GM12878 (cell line): Measurements from ENCODE around the gene SKAP1. TPM values are rescaled to one million over a fixed set of nuclear protein-coding genes. Genes with fewer than 3 reads are reported as not detected.

Experiments used
- ATAC-seq: fragments of 200-7000 bp; cut with Tn5 transposase; 3 replicates; pipeline ENCODE4 v1.9.1; 2020; ENCODE audit warnings: mild to moderate bottlenecking, moderate library complexity
- BruUV-seq: library from RNA; stranded (reverse); fragments of 400-500 nt; replicated peaks from 2 replicates; lab custom pipeline; 2021; lab: Mats Ljungman, UMichigan
- CTCF ChIA-PET: fragments of 300-600 bp; sonication (Branson Sonifier 250); formaldehyde crosslinking; extraction: SDS; loops from one replicate; lab custom pipeline; 2021; ENCODE audit warnings: inconsistent platforms; lab: Yijun Ruan, JAX
- POLR2A ChIA-PET: fragments of 350-600 bp; formaldehyde crosslinking; extraction: SDS; loops from one replicate; lab custom pipeline; 2021; ENCODE audit warnings: inconsistent platforms; lab: Charles Lee
- RAD21 ChIA-PET: fragments of 300-600 bp; sonication (Branson Sonifier 250); formaldehyde crosslinking; loops from one replicate; lab custom pipeline; 2023; ENCODE audit warnings: antibody characterized with exemption; ENCODE audit not compliant: unreplicated experiment; lab: Charles Lee
- SMC1A ChIA-PET: fragments of 300-600 bp; sonication (Branson Sonifier 250); formaldehyde crosslinking; loops from one replicate; lab custom pipeline; 2023; ENCODE audit not compliant: unreplicated experiment, uncharacterized antibody; lab: Charles Lee
- DNase-seq: peaks from one replicate; pipeline ENCODE4 v3.0.0-alpha.2; 2011; ENCODE audit warnings: low read depth, low spot score
- FAIRE-seq: peaks from 3 replicates; lab custom pipeline; 2011; peaks lifted over from hg19 to GRCh38; lab: Jason Lieb, UNC
- H2AFZ ChIP-seq: 2 replicates; pipeline ENCODE4 v1.6.0; 2011; ENCODE audit warnings: low read depth, low read length, control low read depth; ENCODE audit not compliant: control insufficient read depth
- H3K27ac ChIP-seq: 2 replicates; pipeline ENCODE4 v1.5.1; 2011; ENCODE audit warnings: control low read depth; ENCODE audit not compliant: control insufficient read depth, insufficient read depth
- H3K27me3 ChIP-seq, 2 experiments: replicated peaks in 1 of 2; 2 replicates each; pipeline versions ENCODE4 v1.6.0 to v1.6.1; 2011; ENCODE audit warnings: low read length in 1 of 2; ENCODE audit not compliant: control insufficient read depth in 2 of 2, insufficient read depth in 2 of 2
- H3K36me3 ChIP-seq, 2 experiments: 2 replicates each; pipeline ENCODE4 v1.5.1; 2011; ENCODE audit warnings: low read length in 1 of 2; ENCODE audit not compliant: control insufficient read depth in 2 of 2, insufficient read depth in 2 of 2
- H3K4me1 ChIP-seq: 2 replicates; pipeline ENCODE4 v1.6.1; 2011; ENCODE audit warnings: mild to moderate bottlenecking, low read length, moderate library complexity, mixed read lengths; ENCODE audit not compliant: control insufficient read depth, insufficient read depth
- H3K4me2 ChIP-seq: 2 replicates; pipeline ENCODE4 v1.6.0; 2011; ENCODE audit warnings: control low read depth; ENCODE audit not compliant: control insufficient read depth, insufficient read depth
- H3K4me3 ChIP-seq: fragments of 200-600 bp; sonication (generic); 2 replicates; pipeline ENCODE4 v1.5.1; 2016
- H3K79me2 ChIP-seq: 2 replicates; pipeline ENCODE4 v1.6.0; 2011; ENCODE audit warnings: low read length; ENCODE audit not compliant: control insufficient read depth, insufficient read depth
- H3K9ac ChIP-seq: 2 replicates; pipeline ENCODE4 v1.8.0; 2011; ENCODE audit warnings: low read length, control low read depth, mixed read lengths; ENCODE audit not compliant: control insufficient read depth, insufficient read depth
- H3K9me3 ChIP-seq: replicated peaks from 3 replicates; pipeline ENCODE4 v1.5.1; 2011; ENCODE audit warnings: mild to moderate bottlenecking, low read length; ENCODE audit not compliant: control insufficient read depth, insufficient read depth
- H4K20me1 ChIP-seq: 2 replicates; pipeline ENCODE4 v1.6.0; 2011; ENCODE audit not compliant: control insufficient read depth, insufficient read depth
- CEBPB ChIP-seq, 2 experiments: fragments of 150-350 bp in 1 of 2; IDR thresholded peaks; 2 replicates each; pipeline ENCODE4 v1.6.1; 2012 to 2014; ENCODE audit warnings: low read depth in 2 of 2, low read length in 2 of 2, borderline replicate concordance in 1 of 2, inconsistent platforms in 1 of 2
- EGR1 ChIP-seq, 2 experiments: IDR thresholded peaks; 1 replicate in 1 of 2; 2 replicates in 1 of 2; pipeline ENCODE4 v1.6.1; 2011 to 2012; ENCODE audit warnings: low read depth in 2 of 2, low read length in 2 of 2, borderline replicate concordance in 1 of 2, mild to moderate bottlenecking in 1 of 2, moderate library complexity in 1 of 2
- HDAC2 ChIP-seq: fragments of 200-600 bp; sonication (generic); IDR thresholded peaks from 2 replicates; pipeline ENCODE4 v1.6.1; 2017
- MEF2B ChIP-seq: fragments of 450-650 bp; IDR thresholded peaks from 2 replicates; pipeline ENCODE4 v1.6.1; 2018; ENCODE audit warnings: mild to moderate bottlenecking, moderate library complexity; ENCODE audit not compliant: partially characterized antibody, poor library complexity, severe bottlenecking
- NBN ChIP-seq: fragments of 450-650 bp; IDR thresholded peaks from 2 replicates; pipeline ENCODE4 v1.6.1; 2016
- NFIC ChIP-seq: IDR thresholded peaks from 2 replicates; pipeline ENCODE4 v1.6.1; 2012; ENCODE audit warnings: low read depth, mild to moderate bottlenecking, inconsistent platforms, low read length, moderate library complexity
- RAD21 ChIP-seq: IDR thresholded peaks from 2 replicates; pipeline ENCODE4 v1.6.1; 2011; ENCODE audit warnings: mild to moderate bottlenecking, low read depth, low read length, moderate library complexity; ENCODE audit not compliant: insufficient read depth
- SMAD1 ChIP-seq: fragments of 450-650 bp; IDR thresholded peaks from 2 replicates; pipeline ENCODE4 v1.6.1; 2018; ENCODE audit warnings: mild to moderate bottlenecking, low read depth; ENCODE audit not compliant: partially characterized antibody
- SRF ChIP-seq, 2 experiments: IDR thresholded peaks; 2 replicates each; pipeline ENCODE4 v1.6.1; 2011; ENCODE audit warnings: low read depth in 2 of 2, low read length in 2 of 2, mild to moderate bottlenecking in 1 of 2, moderate library complexity in 1 of 2
- SUPT20H ChIP-seq: IDR thresholded peaks from 2 replicates; pipeline ENCODE4 v1.6.1; 2011; ENCODE audit warnings: low read depth, mild to moderate bottlenecking, low read length, moderate library complexity, borderline replicate concordance; ENCODE audit not compliant: control insufficient read depth
- SUZ12 ChIP-seq: fragments of 200-600 bp; sonication (generic); IDR thresholded peaks from one replicate; pipeline ENCODE4 v1.6.1; 2018; ENCODE audit warnings: antibody characterized with exemption, mild to moderate bottlenecking; ENCODE audit not compliant: unreplicated experiment
- WRNIP1 ChIP-seq: IDR thresholded peaks from 2 replicates; pipeline ENCODE4 v1.6.1; 2011; ENCODE audit warnings: low read depth, low read length, improper control_type of control experiment, borderline replicate concordance
- YY1 ChIP-seq: IDR thresholded peaks from 2 replicates; pipeline ENCODE4 v1.6.1; 2011; ENCODE audit warnings: low read depth, mild to moderate bottlenecking, low read length
- in situ Hi-C: fragments of 300-500 bp; cut with MboI; formaldehyde crosslinking; loops from 9 replicates; pipeline ENCODE4 v1.14.3; 2018; ENCODE audit warnings: mixed read lengths
- intact Hi-C: fragments of 100-400 bp; cut with micrococcal nuclease; formaldehyde crosslinking; loops from one replicate; pipeline ENCODE4 v1.14.2; 2022; ENCODE audit not compliant: unreplicated experiment
- polyA plus RNA-seq, 11 experiments: library from polyadenylated mRNA; depleted of rRNA in 4 of 11; unstranded in 6 of 11; stranded (reverse) in 5 of 11; fragments of >200 nt; fragmentation: Nextera tagmentation in 4 of 11; fragmentation: Illumina TruSeq in 1 of 11; extraction: Ambion mirVana in 4 of 11; extraction: Trizol in 1 of 11; gene quantifications; 1 replicate in 1 of 11; 2 replicates in 10 of 11; pipeline versions ENCODE4 v1.2.1 to v1.2.3, GENCODE V29; 2011 to 2016; ENCODE audit warnings: inconsistent platforms in 2 of 11, missing spikeins in 2 of 11, low read depth in 1 of 11
- total RNA-seq, 4 experiments: library from RNA; depleted of rRNA in 3 of 4; stranded (reverse); fragments of >200 nt in 3 of 4; fragmentation: Illumina TruSeq in 1 of 4; extraction: Trizol in 1 of 4; gene quantifications; 2 replicates each; pipeline versions ENCODE4 v1.2.1 to v1.2.3, GENCODE V29; 2013 to 2021
- TF ChIP-seq, protein P1 (sequence below): fragments of 450-650 bp; IDR thresholded peaks from 2 replicates; pipeline ENCODE4 v1.6.1; 2016; ENCODE audit warnings: mild to moderate bottlenecking

SKAP1 gene
- total and polyA plus RNA-seq, 10 of the 15 experiments (the other 5 are each of a cell fraction or from before 2014, with no cell fraction given) = 17.1 to 97.6 (median 35.9) TPM

GRCh38 chr17:48236681-48237134, 193.3 kb downstream of the SKAP1 start:
- BruUV-seq = no TSS peak
- Histone ChIP-seq H2AFZ (no peak overlapping the region), H4K20me1 (no peaks in the 10 kb centered on the region), H3K4me1 (peaks cover 22% of the 10 kb centered on the region), H3K9ac (no peak overlapping the region), H3K36me3 (no peaks in the 10 kb centered on the region; a peak in 1 of 4 replicates), H3K79me2 (no peaks in the 10 kb centered on the region), H3K27me3 (no peaks in the 10 kb centered on the region), H3K27ac (no peak overlapping the region), H3K4me2 (no peak overlapping the region), H3K4me3 (no peak overlapping the region), H3K9me3 (no peaks in the 10 kb centered on the region)
- intact Hi-C loops = no loop called here
- POLR2A ChIA-PET = no interaction called here
- SMC1A ChIA-PET = interaction anchor here (0.9 to 2.5 kb wide), 2 partner anchors 10 to 21 kb away, joined by 3 to 6 read pairs; no protein-coding TSS in a partner anchor
- ATAC-seq (no peak), FAIRE-seq (peak; percentile 72), DNase-seq (no peak)
- CTCF ChIA-PET = no interaction called here
- RAD21 ChIA-PET = no interaction called here
- in situ Hi-C loops = no loop called here
- TF ChIP-seq SRF (IDR thresholded peaks at IDR 0.05; ENCODE audit: low read depth in 2 of 2, low read length in 2 of 2) (no peak), SUZ12 (no peak), RAD21 (no peak), HDAC2 (no peak), SMAD1 (no peak), SUPT20H (no peak), NFIC (no peak), YY1 (no peak), EGR1 (IDR thresholded peaks at IDR 0.05; ENCODE audit: borderline replicate concordance in 1 of 2, low read depth in 2 of 2, low read length in 2 of 2) (no peak), MEF2B (no peak), WRNIP1 (no peak), CEBPB (IDR thresholded peaks at IDR 0.05; ENCODE audit: borderline replicate concordance in 1 of 2, low read depth in 2 of 2, low read length in 2 of 2) (no peak), NBN (no peak)
- TF ChIP-seq, protein P1, sequence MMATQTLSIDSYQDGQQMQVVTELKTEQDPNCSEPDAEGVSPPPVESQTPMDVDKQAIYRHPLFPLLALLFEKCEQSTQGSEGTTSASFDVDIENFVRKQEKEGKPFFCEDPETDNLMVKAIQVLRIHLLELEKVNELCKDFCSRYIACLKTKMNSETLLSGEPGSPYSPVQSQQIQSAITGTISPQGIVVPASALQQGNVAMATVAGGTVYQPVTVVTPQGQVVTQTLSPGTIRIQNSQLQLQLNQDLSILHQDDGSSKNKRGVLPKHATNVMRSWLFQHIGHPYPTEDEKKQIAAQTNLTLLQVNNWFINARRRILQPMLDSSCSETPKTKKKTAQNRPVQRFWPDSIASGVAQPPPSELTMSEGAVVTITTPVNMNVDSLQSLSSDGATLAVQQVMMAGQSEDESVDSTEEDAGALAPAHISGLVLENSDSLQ = no peak
